NB4 (cell line): ENCODE measurements around the gene FRK.

Experiments
- DNase-seq: peaks from one replicate; pipeline ENCODE4 v3.0.0; 2010; ENCODE audit warnings: low read depth
- H3K4me3 ChIP-seq: one replicate; pipeline ENCODE4 v1.5.1; 2011; ENCODE audit warnings: mild to moderate bottlenecking, low read depth, low read length, moderate library complexity
- MYC ChIP-seq: IDR thresholded peaks from 2 replicates; pipeline ENCODE4 v1.6.1; 2011; ENCODE audit warnings: low read depth, low read length
- POLR2A ChIP-seq: IDR thresholded peaks from 2 replicates; pipeline ENCODE4 v1.6.1; 2011; ENCODE audit warnings: mild to moderate bottlenecking; ENCODE audit not compliant: insufficient read length; ENCODE audit errors: extremely low read depth
- TF ChIP-seq, protein P1 (sequence below): IDR thresholded peaks from one replicate; pipeline ENCODE4 v1.5.1; 2012; ENCODE audit warnings: low read depth, low read length
- TF ChIP-seq, protein P2 (sequence below): IDR thresholded peaks from 2 replicates; pipeline ENCODE4 v1.6.1; 2011; ENCODE audit warnings: low read depth, low read length

FRK gene

DNA sequence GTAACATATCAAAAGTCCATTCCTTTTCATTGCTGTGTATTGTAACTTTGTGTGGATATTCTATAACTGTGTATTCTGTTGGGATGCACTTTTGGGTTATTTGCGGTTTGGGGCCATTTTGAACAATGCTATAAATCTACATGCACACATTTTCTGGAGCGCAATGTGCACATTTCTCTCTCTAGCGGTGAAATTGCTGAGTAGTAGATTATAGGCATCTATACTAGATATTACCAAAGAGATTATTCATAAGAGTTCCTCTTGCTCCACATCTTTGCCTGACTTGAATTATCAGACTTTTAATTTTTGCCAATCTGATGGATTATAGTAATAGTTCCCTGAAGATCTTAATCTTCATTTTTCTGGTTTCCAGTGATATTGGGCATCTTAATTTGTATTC, 18.3 kb upstream of the FRK start:
- TF ChIP-seq MYC (no peak), POLR2A (no peak)
- TF ChIP-seq, protein P1, sequence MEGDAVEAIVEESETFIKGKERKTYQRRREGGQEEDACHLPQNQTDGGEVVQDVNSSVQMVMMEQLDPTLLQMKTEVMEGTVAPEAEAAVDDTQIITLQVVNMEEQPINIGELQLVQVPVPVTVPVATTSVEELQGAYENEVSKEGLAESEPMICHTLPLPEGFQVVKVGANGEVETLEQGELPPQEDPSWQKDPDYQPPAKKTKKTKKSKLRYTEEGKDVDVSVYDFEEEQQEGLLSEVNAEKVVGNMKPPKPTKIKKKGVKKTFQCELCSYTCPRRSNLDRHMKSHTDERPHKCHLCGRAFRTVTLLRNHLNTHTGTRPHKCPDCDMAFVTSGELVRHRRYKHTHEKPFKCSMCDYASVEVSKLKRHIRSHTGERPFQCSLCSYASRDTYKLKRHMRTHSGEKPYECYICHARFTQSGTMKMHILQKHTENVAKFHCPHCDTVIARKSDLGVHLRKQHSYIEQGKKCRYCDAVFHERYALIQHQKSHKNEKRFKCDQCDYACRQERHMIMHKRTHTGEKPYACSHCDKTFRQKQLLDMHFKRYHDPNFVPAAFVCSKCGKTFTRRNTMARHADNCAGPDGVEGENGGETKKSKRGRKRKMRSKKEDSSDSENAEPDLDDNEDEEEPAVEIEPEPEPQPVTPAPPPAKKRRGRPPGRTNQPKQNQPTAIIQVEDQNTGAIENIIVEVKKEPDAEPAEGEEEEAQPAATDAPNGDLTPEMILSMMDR = no peak
- TF ChIP-seq, protein P2, sequence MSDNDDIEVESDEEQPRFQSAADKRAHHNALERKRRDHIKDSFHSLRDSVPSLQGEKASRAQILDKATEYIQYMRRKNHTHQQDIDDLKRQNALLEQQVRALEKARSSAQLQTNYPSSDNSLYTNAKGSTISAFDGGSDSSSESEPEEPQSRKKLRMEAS = no peak
- no peak for DNase-seq
- no peak overlapping the region for H3K4me3 ChIP-seq

DNA sequence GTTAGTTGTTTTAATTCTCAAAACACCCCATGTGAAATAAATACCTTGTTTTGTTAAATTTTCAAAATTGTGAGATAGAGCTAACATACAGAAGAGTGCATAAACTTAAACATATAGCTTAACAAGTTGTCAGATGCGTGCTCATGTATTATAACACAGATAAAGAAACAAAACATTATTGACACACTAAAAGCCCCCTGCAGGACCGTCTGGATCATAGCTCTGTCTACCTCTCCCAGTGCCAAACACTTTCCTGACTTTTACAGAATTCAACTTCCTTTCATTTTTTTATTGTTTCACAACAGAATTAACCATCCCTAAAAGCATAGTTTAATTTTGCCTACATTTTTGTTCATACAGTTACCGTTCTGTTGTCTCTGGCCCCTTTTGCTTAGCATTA, 17.8 kb upstream of the FRK start:
- DNase-seq = no peak
- TF ChIP-seq MYC (no peak), POLR2A (no peak)
- TF ChIP-seq, protein P1 = no peak
- TF ChIP-seq, protein P2 = no peak

DNA sequence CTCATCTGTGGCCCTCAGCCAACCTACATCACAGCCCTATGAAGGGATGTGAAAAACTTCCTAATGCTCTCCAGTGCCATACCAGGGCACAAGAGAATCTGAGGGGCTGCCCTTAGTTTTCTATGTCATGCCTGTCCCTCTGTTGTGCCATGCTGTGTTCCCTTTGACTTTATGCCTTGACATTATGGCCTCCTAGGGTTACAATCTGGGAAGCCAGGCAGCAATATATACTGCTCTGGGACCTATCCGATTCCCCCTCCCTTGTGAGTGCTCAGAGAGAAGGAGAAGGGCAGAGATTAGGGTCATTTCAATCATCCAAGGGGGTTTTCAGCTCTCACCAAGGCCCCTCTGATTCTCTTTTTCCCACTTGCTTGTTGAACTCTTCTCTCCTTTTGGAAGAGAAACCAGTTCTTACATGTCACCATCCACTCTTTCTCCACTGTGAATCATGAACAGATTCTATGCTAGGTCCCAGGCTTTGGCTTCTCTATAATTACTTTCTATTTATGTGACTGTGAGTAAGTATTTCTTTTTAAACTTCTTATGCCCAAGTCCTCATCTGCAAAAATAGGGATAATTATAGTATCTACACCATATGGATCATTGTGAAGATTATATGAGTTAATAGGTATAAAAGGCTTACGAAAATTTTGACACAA, 14.2 kb upstream of the FRK start:
- no peak overlapping the region for H3K4me3 ChIP-seq
- no peak for TF ChIP-seq MYC
- TF ChIP-seq POLR2A = no peak
- TF ChIP-seq, protein P1 = no peak
- DNase-seq = no peak

More for the DNA sequence above, 17.8 kb upstream of the FRK start:
- H3K4me3 ChIP-seq = no peak overlapping the region

DNA sequence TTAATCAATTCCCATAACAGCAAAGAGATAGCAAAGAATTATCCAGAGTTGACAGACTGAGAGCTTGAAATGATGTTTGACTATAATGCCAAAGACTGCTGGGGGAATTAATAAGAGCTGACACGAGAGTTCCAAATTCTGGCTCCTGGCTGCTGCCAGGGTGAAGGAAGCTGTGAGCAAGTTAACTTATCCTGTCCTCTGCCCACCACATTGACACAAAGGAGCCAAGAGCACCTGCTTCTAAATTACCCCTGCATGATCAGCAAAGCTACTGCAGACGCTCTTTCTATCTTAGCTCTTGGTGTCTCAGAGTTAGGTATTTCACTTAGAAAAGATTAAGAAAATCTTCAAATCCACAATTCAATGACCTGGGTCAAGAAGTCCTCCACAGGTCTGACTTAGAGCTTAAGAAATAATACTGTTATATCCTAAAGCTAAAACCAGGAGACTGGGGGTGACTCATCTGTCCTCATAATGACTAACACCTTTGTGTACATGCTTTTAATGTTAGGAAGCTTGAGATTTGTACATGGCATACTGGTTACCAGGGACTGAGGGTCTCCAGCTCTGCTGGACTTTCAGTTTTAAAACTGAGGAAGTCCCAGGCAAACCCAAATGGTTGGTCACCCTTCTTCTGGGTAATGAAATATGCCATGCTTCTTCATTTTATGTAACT, 13.2 kb upstream of the FRK start:
- DNase-seq = no peak
- no peak for TF ChIP-seq POLR2A
- TF ChIP-seq MYC = no peak
- TF ChIP-seq, protein P1 = no peak
- TF ChIP-seq, protein P2 = no peak
- H3K4me3 ChIP-seq = no peak overlapping the region

DNA sequence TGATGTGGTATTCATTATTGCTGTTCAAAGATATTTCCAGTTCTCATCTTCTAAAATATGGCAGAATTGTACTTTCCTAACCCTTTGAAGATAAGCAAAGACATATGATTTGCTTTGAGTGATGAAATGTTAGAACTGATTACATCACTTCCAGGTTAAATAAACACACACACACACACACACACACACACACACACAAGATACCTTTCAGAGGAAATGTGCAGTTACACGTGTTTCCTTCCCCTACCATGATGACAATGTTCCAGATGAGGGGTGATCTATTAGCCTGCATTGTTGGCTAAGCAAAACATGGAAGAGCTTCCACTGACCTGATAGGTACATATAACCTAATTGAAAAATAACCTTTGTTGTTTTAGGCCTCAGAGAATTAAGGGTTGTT, 11.7 kb upstream of the FRK start:
- no peak for DNase-seq
- H3K4me3 ChIP-seq = no peak overlapping the region
- TF ChIP-seq MYC (no peak), POLR2A (no peak)
- TF ChIP-seq, protein P1 = no peak
- TF ChIP-seq, protein P2 = no peak
